ENCODE measurements around the gene RPH3AL. TPM values are rescaled to one million over a fixed set of nuclear protein-coding genes. Genes with fewer than 3 reads are reported as not detected.
"Not testable (repeated sequence)": the region's sequence is repeated elsewhere in the genome, so short reads cannot be mapped to it uniquely, and the experiment has no call there.

The RPH3AL gene
- total RNA-seq, 1 donor: 2.9 TPM

DNA sequence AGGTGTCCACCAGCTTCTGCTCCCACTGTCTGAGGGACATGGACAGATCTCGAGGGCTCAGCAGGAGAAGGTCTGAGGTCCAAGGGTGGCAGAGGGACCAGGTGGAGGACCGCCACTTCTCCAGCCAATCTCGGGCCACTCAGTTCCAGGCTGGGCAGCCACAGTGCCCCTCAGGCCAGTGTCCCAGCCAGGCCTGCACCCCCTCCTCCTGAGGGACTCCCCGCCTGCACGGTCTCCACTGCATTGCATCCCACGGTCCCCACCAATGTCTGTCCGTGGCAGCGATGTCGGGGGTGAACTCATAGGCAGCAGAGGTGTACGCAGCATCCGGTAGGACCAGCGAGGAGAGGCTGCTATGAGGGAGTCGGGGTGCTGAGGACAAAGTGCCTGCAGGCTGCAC lies 107.0 kb downstream of the RPH3AL start:
- Histone ChIP-seq H3K4me1 (ENCODE audit: insufficient read depth, low read length) (no peaks in the 10 kb centered on the region), H4K20me1 (ENCODE audit: insufficient read depth, low read length) (no peaks in the 10 kb centered on the region), H3K36me3 (ENCODE audit: insufficient read depth, low read length) (no peaks in the 10 kb centered on the region), H3K79me2 (ENCODE audit: insufficient read depth, low read length) (no peaks in the 10 kb centered on the region), H3K4me2 (ENCODE audit: insufficient read depth, low read length) (no peak overlapping the region), H3K4me3 (ENCODE audit: insufficient read depth, low read length) (no peak overlapping the region), H2AFZ (ENCODE audit: low read length) (no peak overlapping the region), H3K9me3 (ENCODE audit: low read depth, low read length) (no peaks in the 10 kb centered on the region), H3K27me3 (ENCODE audit: insufficient read depth, low read length) (no peaks in the 10 kb centered on the region), H3K27ac (ENCODE audit: low read depth, low read length) (no peak overlapping the region)
- no peak for DNase-seq (ENCODE audit: insufficient read length, low spot score, missing footprints)
- TF ChIP-seq, protein P1, sequence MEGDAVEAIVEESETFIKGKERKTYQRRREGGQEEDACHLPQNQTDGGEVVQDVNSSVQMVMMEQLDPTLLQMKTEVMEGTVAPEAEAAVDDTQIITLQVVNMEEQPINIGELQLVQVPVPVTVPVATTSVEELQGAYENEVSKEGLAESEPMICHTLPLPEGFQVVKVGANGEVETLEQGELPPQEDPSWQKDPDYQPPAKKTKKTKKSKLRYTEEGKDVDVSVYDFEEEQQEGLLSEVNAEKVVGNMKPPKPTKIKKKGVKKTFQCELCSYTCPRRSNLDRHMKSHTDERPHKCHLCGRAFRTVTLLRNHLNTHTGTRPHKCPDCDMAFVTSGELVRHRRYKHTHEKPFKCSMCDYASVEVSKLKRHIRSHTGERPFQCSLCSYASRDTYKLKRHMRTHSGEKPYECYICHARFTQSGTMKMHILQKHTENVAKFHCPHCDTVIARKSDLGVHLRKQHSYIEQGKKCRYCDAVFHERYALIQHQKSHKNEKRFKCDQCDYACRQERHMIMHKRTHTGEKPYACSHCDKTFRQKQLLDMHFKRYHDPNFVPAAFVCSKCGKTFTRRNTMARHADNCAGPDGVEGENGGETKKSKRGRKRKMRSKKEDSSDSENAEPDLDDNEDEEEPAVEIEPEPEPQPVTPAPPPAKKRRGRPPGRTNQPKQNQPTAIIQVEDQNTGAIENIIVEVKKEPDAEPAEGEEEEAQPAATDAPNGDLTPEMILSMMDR (IDR thresholded peaks at IDR 0.05; ENCODE audit: extremely low read depth, low read depth, low read length): no peak

DNA sequence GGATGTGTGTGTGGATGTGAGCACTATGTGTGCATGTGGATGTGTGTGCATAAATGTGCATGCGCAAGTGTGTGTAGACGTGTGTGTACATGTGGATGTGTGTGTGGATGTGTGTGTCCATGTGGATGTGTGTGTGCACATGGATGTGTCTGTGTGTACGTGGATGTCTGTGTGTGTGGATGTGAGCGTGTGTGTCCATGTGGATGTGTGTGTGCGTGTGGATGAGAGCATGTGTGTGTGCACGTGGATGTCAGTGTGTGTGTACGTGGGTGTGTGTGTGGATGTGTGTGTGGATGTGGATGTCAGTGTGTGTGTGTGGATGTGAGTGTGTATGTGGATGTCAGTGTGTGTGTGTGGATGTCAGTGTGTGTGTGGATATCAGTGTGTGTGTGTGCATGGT lies 107.6 kb downstream of the RPH3AL start:
- TF ChIP-seq, protein P1 (IDR thresholded peaks at IDR 0.05; ENCODE audit: extremely low read depth, low read depth, low read length): no peak
- H3K4me2 ChIP-seq (ENCODE audit: insufficient read depth, low read length): no peak overlapping the region
- H3K27me3 ChIP-seq (ENCODE audit: insufficient read depth, low read length): no peaks in the 10 kb centered on the region
- no peak overlapping the region for H3K4me3 ChIP-seq (ENCODE audit: insufficient read depth, low read length)
- DNase-seq (ENCODE audit: insufficient read length, low spot score, missing footprints): no peak
- no peaks in the 10 kb centered on the region for H4K20me1 ChIP-seq (ENCODE audit: insufficient read depth, low read length)
- H3K27ac ChIP-seq (ENCODE audit: low read depth, low read length): no peak overlapping the region
- H3K36me3 ChIP-seq (ENCODE audit: insufficient read depth, low read length): no peaks in the 10 kb centered on the region
- no peaks in the 10 kb centered on the region for H3K79me2 ChIP-seq (ENCODE audit: insufficient read depth, low read length)
- H3K4me1 ChIP-seq (ENCODE audit: insufficient read depth, low read length): no peaks in the 10 kb centered on the region
- H2AFZ ChIP-seq (ENCODE audit: low read length): no peak overlapping the region
- H3K9me3 ChIP-seq (ENCODE audit: low read depth, low read length): no peaks in the 10 kb centered on the region

DNA sequence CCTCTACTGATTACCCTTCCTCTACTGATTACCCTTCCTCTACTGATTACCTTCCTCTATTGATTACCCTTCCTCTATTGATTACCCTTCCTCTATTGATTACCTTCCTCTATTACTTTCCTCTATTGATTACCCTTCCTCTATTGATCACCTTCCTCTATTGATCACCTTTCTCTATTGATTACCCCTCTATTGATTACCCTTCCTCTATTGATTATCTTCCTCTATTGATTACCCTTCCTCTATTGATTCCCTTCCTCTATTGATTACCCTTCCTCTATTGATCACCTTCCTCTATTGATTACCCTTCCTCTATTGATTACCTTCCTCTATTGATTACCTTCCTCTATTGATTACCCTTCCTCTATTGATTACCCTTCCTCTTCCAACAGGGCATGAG lies 108.7 kb downstream of the RPH3AL start:
- H3K27ac ChIP-seq (ENCODE audit: low read depth, low read length); H3K4me2 ChIP-seq (ENCODE audit: insufficient read depth, low read length); H3K79me2 ChIP-seq (ENCODE audit: insufficient read depth, low read length); H3K4me1 ChIP-seq (ENCODE audit: insufficient read depth, low read length); H2AFZ ChIP-seq (ENCODE audit: low read length); H3K36me3 ChIP-seq (ENCODE audit: insufficient read depth, low read length); H3K4me3 ChIP-seq (ENCODE audit: insufficient read depth, low read length); H4K20me1 ChIP-seq (ENCODE audit: insufficient read depth, low read length); H3K27me3 ChIP-seq (ENCODE audit: insufficient read depth, low read length); DNase-seq (ENCODE audit: insufficient read length, low spot score, missing footprints); H3K9me3 ChIP-seq (ENCODE audit: low read depth, low read length): not testable (repeated sequence)

DNA sequence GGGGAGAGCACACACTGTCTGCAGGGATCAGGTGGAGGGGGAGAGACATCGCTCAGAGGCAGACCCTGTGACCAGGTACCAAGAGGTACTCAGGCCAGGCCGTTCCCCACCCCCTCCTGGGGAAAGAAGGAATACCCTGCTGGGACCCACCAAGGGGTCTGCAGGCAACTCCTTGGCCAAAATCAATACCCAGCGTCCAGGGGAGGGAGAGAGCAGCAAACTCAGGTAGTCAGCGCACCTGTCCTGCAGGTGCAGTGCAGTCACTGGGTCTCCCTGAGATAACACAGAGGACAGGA lies 113.7 kb downstream of the RPH3AL start:
- Histone ChIP-seq H2AFZ (ENCODE audit: low read length) (no peak overlapping the region), H3K27me3 (ENCODE audit: insufficient read depth, low read length) (no peaks in the 10 kb centered on the region), H3K9me3 (ENCODE audit: low read depth, low read length) (no peaks in the 10 kb centered on the region), H3K4me1 (ENCODE audit: insufficient read depth, low read length) (no peaks in the 10 kb centered on the region), H3K79me2 (ENCODE audit: insufficient read depth, low read length) (no peaks in the 10 kb centered on the region), H4K20me1 (ENCODE audit: insufficient read depth, low read length) (no peaks in the 10 kb centered on the region), H3K27ac (ENCODE audit: low read depth, low read length) (no peak overlapping the region), H3K4me3 (ENCODE audit: insufficient read depth, low read length) (no peak overlapping the region), H3K36me3 (ENCODE audit: insufficient read depth, low read length) (no peaks in the 10 kb centered on the region), H3K4me2 (ENCODE audit: insufficient read depth, low read length) (no peak overlapping the region)
- peak; percentile 48 for DNase-seq (ENCODE audit: insufficient read length, low spot score, missing footprints)
- TF ChIP-seq, protein P1 (IDR thresholded peaks at IDR 0.05; ENCODE audit: extremely low read depth, low read depth, low read length): no peak

All from osteoblast (primary cell).